Trophoblast cell (in vitro differentiated cells and primary cell): Measurements from ENCODE around the gene TMEM26. TPM values are rescaled to one million over a fixed set of nuclear protein-coding genes. Genes with fewer than 3 reads are reported as not detected.
A peak's percentile ranks its signal among the peaks of the same experiment; 100 is the strongest.

Experiments used
- DNase-seq, 2 donors: peaks; one replicate each; pipeline ENCODE4 v3.0.0-alpha.2; 2016
- H2AFZ ChIP-seq: 2 replicates; pipeline ENCODE4 v1.6.1; 2013; ENCODE audit warnings: low read length, moderate library complexity, mild to moderate bottlenecking; ENCODE audit not compliant: insufficient read depth, poor library complexity
- H2AK5ac ChIP-seq: 2 replicates; pipeline ENCODE4 v1.6.1; 2013; ENCODE audit warnings: mild to moderate bottlenecking, low read length
- H2BK120ac ChIP-seq: 2 replicates; pipeline ENCODE4 v1.6.1; 2013; ENCODE audit warnings: low read length, mild to moderate bottlenecking, moderate library complexity; ENCODE audit not compliant: insufficient read depth, poor library complexity
- H2BK12ac ChIP-seq: 2 replicates; pipeline ENCODE4 v1.6.1; 2013; ENCODE audit warnings: mild to moderate bottlenecking, low read length, moderate library complexity
- H2BK5ac ChIP-seq: 2 replicates; pipeline ENCODE4 v1.6.1; 2013; ENCODE audit warnings: low read length, low read depth, moderate library complexity, mild to moderate bottlenecking; ENCODE audit not compliant: poor library complexity
- H3K14ac ChIP-seq: 2 replicates; pipeline ENCODE4 v1.6.1; 2013; ENCODE audit warnings: mild to moderate bottlenecking, low read length
- H3K18ac ChIP-seq: 2 replicates; pipeline ENCODE4 v1.6.1; 2013; ENCODE audit warnings: mild to moderate bottlenecking, low read length
- H3K23ac ChIP-seq: 2 replicates; pipeline ENCODE4 v1.6.1; 2013; ENCODE audit warnings: low read length
- H3K27ac ChIP-seq: 2 replicates; pipeline ENCODE4 v1.5.1; 2013; ENCODE audit warnings: low read depth, mild to moderate bottlenecking, inconsistent platforms, low read length, moderate library complexity
- H3K27me3 ChIP-seq: 2 replicates; pipeline ENCODE4 v1.6.1; 2013; ENCODE audit warnings: inconsistent platforms, mild to moderate bottlenecking, low read length, moderate library complexity; ENCODE audit not compliant: insufficient read depth
- H3K36me3 ChIP-seq, 2 experiments: 1 replicate in 1 of 2; 2 replicates in 1 of 2; pipeline ENCODE4 v1.6.1; 2013; ENCODE audit warnings: low read length in 2 of 2, mild to moderate bottlenecking in 2 of 2, moderate library complexity in 1 of 2; ENCODE audit not compliant: insufficient read depth in 2 of 2, control insufficient read depth in 1 of 2
- H3K4ac ChIP-seq: 2 replicates; pipeline ENCODE4 v1.6.1; 2013; ENCODE audit warnings: low read depth, mild to moderate bottlenecking, low read length, moderate library complexity
- H3K4me1 ChIP-seq, 2 experiments: 1 replicate in 1 of 2; 2 replicates in 1 of 2; pipeline ENCODE4 v1.6.1; 2013; ENCODE audit warnings: low read length in 2 of 2, mild to moderate bottlenecking in 2 of 2, moderate library complexity in 1 of 2; ENCODE audit not compliant: insufficient read depth in 2 of 2, control insufficient read depth in 1 of 2
- H3K4me2 ChIP-seq: 2 replicates; pipeline ENCODE4 v1.6.1; 2013; ENCODE audit warnings: inconsistent platforms, mild to moderate bottlenecking, low read length, moderate library complexity
- H3K4me3 ChIP-seq: 2 replicates; pipeline ENCODE4 v1.5.1; 2013; ENCODE audit warnings: mild to moderate bottlenecking, low read depth, low read length, inconsistent platforms
- H3K79me1 ChIP-seq: one replicate; pipeline ENCODE4 v1.6.1; 2013; ENCODE audit warnings: low read length
- H3K79me2 ChIP-seq: 2 replicates; pipeline ENCODE4 v1.6.1; 2013; ENCODE audit warnings: low read length, mild to moderate bottlenecking; ENCODE audit not compliant: control insufficient read depth, insufficient read depth, poor library complexity
- H3K9ac ChIP-seq: 2 replicates; pipeline ENCODE4 v1.6.1; 2013; ENCODE audit warnings: mild to moderate bottlenecking, low read length
- H3K9me3 ChIP-seq: 2 replicates; pipeline ENCODE4 v1.6.1; 2013; ENCODE audit warnings: low read depth, mild to moderate bottlenecking, control low read depth, inconsistent platforms, low read length; ENCODE audit not compliant: insufficient read depth
- H4K12ac ChIP-seq: 2 replicates; pipeline ENCODE4 v1.6.1; 2013; ENCODE audit warnings: low read depth, mild to moderate bottlenecking, low read length, moderate library complexity
- H4K8ac ChIP-seq: 2 replicates; pipeline ENCODE4 v1.6.1; 2013; ENCODE audit warnings: low read depth, mild to moderate bottlenecking, low read length, moderate library complexity
- H4K91ac ChIP-seq: one replicate; pipeline ENCODE4 v1.6.1; 2013; ENCODE audit warnings: low read depth, mild to moderate bottlenecking, low read length, moderate library complexity
- WGBS: extraction: QIAGEN DNeasy Blood & Tissue Kit; methylation state at CpG from one replicate; pipeline ENCODE4 v1.1.7; 2013; ENCODE audit warnings: missing lambda C conversion rate; ENCODE audit not compliant: insufficient read length, insufficient coverage; ENCODE audit errors: extremely low coverage; 5-methylcytosine and 5-hydroxymethylcytosine counted together
- polyA plus RNA-seq: library from polyadenylated mRNA; stranded (reverse); fragments of 200-250 nt; gene quantifications from 2 replicates; pipeline ENCODE4 v1.2.3, GENCODE V29; 2013

The TMEM26 gene
- polyA plus RNA-seq, result not detected in 2 replicates

- H2AFZ ChIP-seq, result peak within 1 kb of the TSS; percentile 53
- no peaks in the 10 kb centered on the region for H3K79me1 ChIP-seq
- H3K18ac ChIP-seq, result no peak within 1 kb of the TSS
- H3K4me2 ChIP-seq, result peak within 1 kb of the TSS; percentile 93
- H3K14ac ChIP-seq, result no peak within 1 kb of the TSS
- no peak within 1 kb of the TSS for H4K91ac ChIP-seq
- no peak within 1 kb of the TSS for H3K9ac ChIP-seq
- H3K4me1 ChIP-seq, result peaks cover 12 to 13% of the 10 kb centered on the region in 2 experiments
- no peak within 1 kb of the TSS for H4K8ac ChIP-seq
- peaks cover 7% of the 10 kb centered on the region for H3K9me3 ChIP-seq
- H4K12ac ChIP-seq, result no peak within 1 kb of the TSS
- H2BK5ac ChIP-seq, result no peak within 1 kb of the TSS
- WGBS, result no CpG with 5 or more reads among the region's 58 CpGs
- peaks cover 19% of the 10 kb centered on the region for H3K27me3 ChIP-seq
- H3K27ac ChIP-seq, result no peak within 1 kb of the TSS
- H2BK120ac ChIP-seq, result no peak within 1 kb of the TSS
- peak in 1 of 2 donors; percentile 7 for DNase-seq
- no peaks in the 10 kb centered on the region for H3K36me3 ChIP-seq
- H3K4ac ChIP-seq, result no peak within 1 kb of the TSS
- H2AK5ac ChIP-seq, result no peak within 1 kb of the TSS
- no peak within 1 kb of the TSS for H2BK12ac ChIP-seq
- no peaks in the 10 kb centered on the region for H3K79me2 ChIP-seq
- H3K4me3 ChIP-seq, result peak within 1 kb of the TSS; percentile 63
- peak within 1 kb of the TSS; percentile 31 for H3K23ac ChIP-seq
Measured at GRCh38 chr10:61452655-61453641, at the start of gene TMEM26. TSS of gene TMEM26 (minus strand) at chr10:61453381. CDS start at chr10:61453081, 300 bp downstream.

- no peaks in the 10 kb centered on the region for H3K9me3 ChIP-seq
- H3K27me3 ChIP-seq, result no peaks in the 10 kb centered on the region
- no peak overlapping the region for H3K9ac ChIP-seq
- no peak overlapping the region for H3K4me3 ChIP-seq
- H3K36me3 ChIP-seq, result no peaks in the 10 kb centered on the region
- H3K4ac ChIP-seq, result no peak overlapping the region
- no peak overlapping the region for H3K4me2 ChIP-seq
- no peak overlapping the region for H2BK120ac ChIP-seq
- no peak overlapping the region for H3K23ac ChIP-seq
- H2BK5ac ChIP-seq, result no peak overlapping the region
- no peaks in the 10 kb centered on the region for H3K4me1 ChIP-seq
- no peak overlapping the region for H4K12ac ChIP-seq
- H3K18ac ChIP-seq, result no peak overlapping the region
- no peak overlapping the region for H4K91ac ChIP-seq
- H3K27ac ChIP-seq, result no peak overlapping the region
- no peaks in the 10 kb centered on the region for H3K79me2 ChIP-seq
- H3K79me1 ChIP-seq, result no peaks in the 10 kb centered on the region
- H2AK5ac ChIP-seq, result no peak overlapping the region
- H4K8ac ChIP-seq, result no peak overlapping the region
- H2BK12ac ChIP-seq, result no peak overlapping the region
- no peak overlapping the region for H2AFZ ChIP-seq
- no peak overlapping the region for H3K14ac ChIP-seq
- no peak for DNase-seq
Measured at GRCh38 chr10:61500460-61500859, 47.3 kb upstream of the TMEM26 start.

GRCh38 chr10:61492364-61492995, 39.3 kb upstream of the TMEM26 start:
- no peak overlapping the region for H3K4ac ChIP-seq
- no peaks in the 10 kb centered on the region for H3K9me3 ChIP-seq
- no peak overlapping the region for H3K14ac ChIP-seq
- H3K18ac ChIP-seq, result no peak overlapping the region
- no peaks in the 10 kb centered on the region for H3K36me3 ChIP-seq
- no peak overlapping the region for H2AFZ ChIP-seq
- no peaks in the 10 kb centered on the region for H3K4me1 ChIP-seq
- H2BK12ac ChIP-seq, result no peak overlapping the region
- no peak overlapping the region for H3K23ac ChIP-seq
- no peak overlapping the region for H4K12ac ChIP-seq
- no peak overlapping the region for H2BK5ac ChIP-seq
- no peak overlapping the region for H3K4me3 ChIP-seq
- H3K79me2 ChIP-seq, result no peaks in the 10 kb centered on the region
- H2BK120ac ChIP-seq, result no peak overlapping the region
- WGBS, result no CpG with 5 or more reads among the region's 2 CpGs
- no peaks in the 10 kb centered on the region for H3K79me1 ChIP-seq
- no peak overlapping the region for H3K9ac ChIP-seq
- H3K4me2 ChIP-seq, result no peak overlapping the region
- no peak overlapping the region for H2AK5ac ChIP-seq
- no peak overlapping the region for H4K91ac ChIP-seq
- no peak for DNase-seq
- no peak overlapping the region for H3K27ac ChIP-seq
- no peak overlapping the region for H4K8ac ChIP-seq
- H3K27me3 ChIP-seq, result no peaks in the 10 kb centered on the region

GRCh38 chr10:61487506-61487905, 34.3 kb upstream of the TMEM26 start:
- no peak overlapping the region for H2AK5ac ChIP-seq
- H2BK5ac ChIP-seq, result no peak overlapping the region
- H3K9me3 ChIP-seq, result no peaks in the 10 kb centered on the region
- H3K27me3 ChIP-seq, result no peaks in the 10 kb centered on the region
- H3K9ac ChIP-seq, result no peak overlapping the region
- no peak overlapping the region for H4K91ac ChIP-seq
- H3K27ac ChIP-seq, result no peak overlapping the region
- no peak overlapping the region for H3K14ac ChIP-seq
- H3K4me3 ChIP-seq, result no peak overlapping the region
- no peaks in the 10 kb centered on the region for H3K79me2 ChIP-seq
- no CpG with 5 or more reads among the region's 5 CpGs for WGBS
- H2AFZ ChIP-seq, result no peak overlapping the region
- DNase-seq, result peak; percentile 41 to 62
- no peak overlapping the region for H4K8ac ChIP-seq
- no peak overlapping the region for H3K23ac ChIP-seq
- H4K12ac ChIP-seq, result no peak overlapping the region
- no peak overlapping the region for H3K18ac ChIP-seq
- H3K79me1 ChIP-seq, result no peaks in the 10 kb centered on the region
- no peak overlapping the region for H2BK120ac ChIP-seq
- no peak overlapping the region for H3K4ac ChIP-seq
- no peaks in the 10 kb centered on the region for H3K4me1 ChIP-seq
- no peaks in the 10 kb centered on the region for H3K36me3 ChIP-seq
- H2BK12ac ChIP-seq, result no peak overlapping the region
- no peak overlapping the region for H3K4me2 ChIP-seq
